Stomach (tissue), 4 donors: Measurements from ENCODE around the gene NFKBIZ.

ENCODE experiments used
- EP300 ChIP-seq: sonication (generic); formaldehyde crosslinking; IDR thresholded peaks from one replicate; pipeline ENCODE4 v1.6.1; 2017; ENCODE audit warnings: antibody characterized with exemption
- POLR2A ChIP-seq, 4 donors: fragments of 450-650 bp; IDR thresholded peaks; one replicate each; pipeline ENCODE4 v1.6.1; 2016; ENCODE audit warnings: antibody characterized with exemption in 4 of 4, control low read depth in 2 of 4, mild to moderate bottlenecking in 1 of 4, moderate library complexity in 1 of 4
- POLR2AphosphoS5 ChIP-seq, 3 donors: sonication (generic); formaldehyde crosslinking; IDR thresholded peaks; one replicate each; pipeline ENCODE4 v1.6.1; 2016; ENCODE audit warnings: antibody characterized with exemption in 3 of 3
- TF ChIP-seq, protein P1 (sequence below), 7 experiments: fragments of 450-650 bp in 4 of 7; fragments of 200-600 bp in 3 of 7; sonication (generic) in 3 of 7; IDR thresholded peaks; one replicate each; pipeline ENCODE4 v1.5.1; 2016 to 2019; ENCODE audit warnings: antibody characterized with exemption in 7 of 7, control low read depth in 2 of 7, mild to moderate bottlenecking in 1 of 7

DNA sequence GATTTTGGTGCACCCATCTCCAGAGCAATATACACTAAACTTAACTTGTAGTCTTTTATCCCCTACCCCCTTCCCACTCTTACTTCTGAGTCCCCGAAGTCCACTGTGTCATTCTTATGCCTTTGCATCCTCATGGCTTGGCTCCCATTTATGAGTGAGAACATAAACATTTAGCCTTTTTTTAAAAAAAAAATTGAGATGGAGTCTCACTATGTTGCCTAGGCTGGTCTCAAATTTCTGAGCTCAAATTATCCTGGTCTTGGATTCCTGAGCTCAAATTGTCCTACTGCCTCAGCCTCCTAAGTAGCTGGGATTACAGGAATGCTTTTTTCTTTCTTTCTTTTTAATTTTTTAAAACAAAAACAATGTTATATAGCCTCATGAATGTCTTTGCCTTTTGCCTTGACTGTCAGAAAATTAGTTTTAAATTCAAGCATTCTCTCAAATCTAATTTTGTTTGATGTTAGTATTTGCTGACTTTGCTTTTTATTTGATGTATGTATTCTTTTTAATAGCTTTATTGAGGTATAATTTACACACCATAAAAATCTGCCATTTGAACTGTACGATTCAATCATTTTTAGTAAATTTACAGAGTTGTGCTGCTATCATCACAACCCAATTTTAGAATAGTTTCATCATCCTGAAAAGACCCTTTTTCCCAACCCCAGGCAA is 46.9 kb downstream of the NFKBIZ start:
- TF ChIP-seq POLR2A (IDR thresholded peaks at IDR 0.05) (no peak), POLR2AphosphoS5 (IDR thresholded peaks at IDR 0.05) (no peak), EP300 (no peak)
- TF ChIP-seq, protein P1, sequence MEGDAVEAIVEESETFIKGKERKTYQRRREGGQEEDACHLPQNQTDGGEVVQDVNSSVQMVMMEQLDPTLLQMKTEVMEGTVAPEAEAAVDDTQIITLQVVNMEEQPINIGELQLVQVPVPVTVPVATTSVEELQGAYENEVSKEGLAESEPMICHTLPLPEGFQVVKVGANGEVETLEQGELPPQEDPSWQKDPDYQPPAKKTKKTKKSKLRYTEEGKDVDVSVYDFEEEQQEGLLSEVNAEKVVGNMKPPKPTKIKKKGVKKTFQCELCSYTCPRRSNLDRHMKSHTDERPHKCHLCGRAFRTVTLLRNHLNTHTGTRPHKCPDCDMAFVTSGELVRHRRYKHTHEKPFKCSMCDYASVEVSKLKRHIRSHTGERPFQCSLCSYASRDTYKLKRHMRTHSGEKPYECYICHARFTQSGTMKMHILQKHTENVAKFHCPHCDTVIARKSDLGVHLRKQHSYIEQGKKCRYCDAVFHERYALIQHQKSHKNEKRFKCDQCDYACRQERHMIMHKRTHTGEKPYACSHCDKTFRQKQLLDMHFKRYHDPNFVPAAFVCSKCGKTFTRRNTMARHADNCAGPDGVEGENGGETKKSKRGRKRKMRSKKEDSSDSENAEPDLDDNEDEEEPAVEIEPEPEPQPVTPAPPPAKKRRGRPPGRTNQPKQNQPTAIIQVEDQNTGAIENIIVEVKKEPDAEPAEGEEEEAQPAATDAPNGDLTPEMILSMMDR (IDR thresholded peaks at IDR 0.05): no peak
